Heart right ventricle (tissue), 16 donors: Measurements from ENCODE around the gene MED17. TPM values are rescaled to one million over a fixed set of nuclear protein-coding genes. Genes with fewer than 3 reads are reported as not detected.

Source experiments
- ATAC-seq, 8 donors: fragments of 200-7000 bp; cut with Tn5 transposase; one replicate each; pipeline ENCODE4 v1.9.1; 2020; ENCODE audit warnings: mild to moderate bottlenecking in 8 of 8, moderate library complexity in 8 of 8, moderate number of reproducible peaks in 1 of 8
- DNase-seq, 2 donors: peaks; one replicate each; pipeline ENCODE4 v3.0.0-alpha.2; 2020
- H3K27ac ChIP-seq, 10 donors: fragments of 200-600 bp; sonication (generic) in 2 of 10; one replicate each; pipeline versions ENCODE4 v1.5.0 to v1.8.0; 2020 to 2022; ENCODE audit warnings: mild to moderate bottlenecking in 3 of 10
- H3K27me3 ChIP-seq, 7 donors: fragments of 200-600 bp; one replicate each; pipeline ENCODE4 v1.8.0; 2021 to 2022; ENCODE audit warnings: mild to moderate bottlenecking in 2 of 7
- H3K36me3 ChIP-seq, 9 donors: fragments of 200-600 bp; sonication (generic) in 1 of 9; one replicate each; pipeline versions ENCODE4 v1.5.0 to v1.8.0; 2020 to 2022; ENCODE audit warnings: mild to moderate bottlenecking in 2 of 9
- H3K4me1 ChIP-seq, 9 donors: fragments of 200-600 bp; sonication (generic) in 1 of 9; one replicate each; pipeline versions ENCODE4 v1.5.0 to v1.8.0; 2020 to 2022; ENCODE audit warnings: mild to moderate bottlenecking in 4 of 9
- H3K4me3 ChIP-seq, 10 donors: fragments of 200-600 bp; sonication (generic) in 2 of 10; one replicate each; pipeline versions ENCODE4 v1.5.0 to v1.8.0; 2020 to 2022; ENCODE audit warnings: mild to moderate bottlenecking in 7 of 10, moderate library complexity in 2 of 10
- H3K9me3 ChIP-seq, 11 donors: fragments of 200-600 bp in 10 of 11; sonication (generic) in 2 of 11; one replicate each; pipeline versions ENCODE4 v1.5.0 to v1.8.0; 2013 to 2022; ENCODE audit warnings: mild to moderate bottlenecking in 2 of 11, control low read depth in 1 of 11, moderate library complexity in 1 of 11
- CTCF ChIP-seq, 9 donors: fragments of 200-600 bp; sonication (generic) in 2 of 9; IDR thresholded peaks; one replicate each; pipeline versions ENCODE4 v1.5.0 to v1.8.0; 2021 to 2022; ENCODE audit warnings: antibody characterized with exemption in 9 of 9, mild to moderate bottlenecking in 5 of 9, moderate library complexity in 1 of 9
- WGBS, 2 donors: extraction: QIAGEN DNeasy Blood & Tissue Kit; methylation state at CpG; one replicate each; pipeline ENCODE4 v1.1.7; 2013; ENCODE audit warnings: inconsistent platforms in 1 of 2; 5-methylcytosine and 5-hydroxymethylcytosine counted together
- intact Hi-C, 10 donors: fragments of 100-400 bp; cut with DNase I; formaldehyde crosslinking; loops; one replicate each; pipeline versions ENCODE4 v1.11.1 to v1.14.2; 2022
- polyA plus RNA-seq, 2 donors: library from polyadenylated mRNA; stranded (reverse); fragments of 200-250 nt; gene quantifications; one replicate each; pipeline ENCODE4 v1.2.3, GENCODE V29; 2013
- total RNA-seq, 10 donors: library from RNA; stranded (reverse); fragmentation: NEBNext Ultra II Directional in 3 of 10; extraction: Animal tissue kit (Norgen Biotek cat#: 25700) in 3 of 10; gene quantifications; one replicate each; pipeline versions ENCODE4 v1.2.1 to v1.2.4, GENCODE V29; 2021 to 2023
- donor health status: Arrhythmogenic right ventricular cardiomyopathy.
- donor health status: ischemic (EF 13 %, LVEDD 7.1; RV severe dilation, severe dysfunction).
- donor health status: healthy with polysubstance abuse.
- donor health status: DM: no; HTN: yes; CAD: no.
- donor health status: DM: no; HTN: no; CAD: no.
- donor health status: ischemic (EF 25% LVEDD 6.9; RV normal size, moderate dysfunction).
- donor health status: ischemic (EF 25% LVEDD 5.7; RV mildly dilated, moderate dysfunction).
- donor health status: healthy.
- donor health status: DM: yes; HTN: yes; CAD: no.
- donor health status: Ischemic cardiomyopathy.
- donor health status: ischemic (EF 35%, LVEDD 5.7; RV mildly dilated, moderate dysfunction).
- donor health status: nonischemic (EF 11% LVEDD 7.7; RV severe dilation, severe dysfunction).
- donor health status: DM: yes; HTN: yes; CAD: no.
- donor health status: PGD.
- donor health status: ischemic (EF 29% LVEDD 5.4; RV normal size, mild dysfunction).
- donor health status: nonischemic (EF 23%, LVEDD 6.1; RV moderate dilation, normal function).

MED17 gene
- total and polyA plus RNA-seq, 12 donors = 11.0 to 25.7 (median 21.5) TPM

GRCh38 chr11:93819966-93820695 lies 36.0 kb downstream of the MED17 start:
- 84 to 85% methylated on average over 8 of the region's 8 CpGs for WGBS, 2 donors
- DNase-seq = no peak
- peaks cover 0 to 13% (median 0%) of the 10 kb centered on the region in 9 donors for H3K36me3 ChIP-seq

GRCh38 chr11:93820847-93821246 lies 36.8 kb downstream of the MED17 start:
- intact Hi-C loops = no loop called here
- no peaks in the 10 kb centered on the region for H3K9me3 ChIP-seq
- 88 to 92% methylated on average over 14 of the region's 14 CpGs for WGBS, 2 donors
- DNase-seq = no peak
- H3K27me3 ChIP-seq = no peaks in the 10 kb centered on the region
- H3K4me1 ChIP-seq = peaks cover 0 to 13% (median 4%) of the 10 kb centered on the region in 9 donors
- no peak overlapping the region for H3K4me3 ChIP-seq
- TF ChIP-seq CTCF (IDR thresholded peaks at IDR 0.05) = no peak
- H3K27ac ChIP-seq = no peak overlapping the region
- H3K36me3 ChIP-seq = peaks cover 0 to 6% (median 0%) of the 10 kb centered on the region in 9 donors
- no peak for ATAC-seq

More at GRCh38 chr11:93819966-93820695, 36.0 kb downstream of the MED17 start:
- no peak for TF ChIP-seq CTCF (IDR thresholded peaks at IDR 0.05)
- Histone ChIP-seq H3K4me3 (no peak overlapping the region), H3K4me1 (peaks cover 0 to 13% (median 4%) of the 10 kb centered on the region in 9 donors), H3K27ac (no peak overlapping the region), H3K9me3 (no peaks in the 10 kb centered on the region), H3K27me3 (no peaks in the 10 kb centered on the region)
- intact Hi-C loops = no loop called here
- ATAC-seq = peak in 1 of 8 donors; percentile 10

GRCh38 chr11:93821617-93822016 lies 37.5 kb downstream of the MED17 start:
- ATAC-seq (no peak), DNase-seq (no peak)
- intact Hi-C loops = no loop called here
- Histone ChIP-seq H3K27ac (no peak overlapping the region), H3K27me3 (no peaks in the 10 kb centered on the region), H3K4me1 (peaks cover 0 to 13% (median 4%) of the 10 kb centered on the region in 9 donors), H3K4me3 (no peak overlapping the region), H3K9me3 (no peaks in the 10 kb centered on the region), H3K36me3 (peaks cover 0 to 5% (median 0%) of the 10 kb centered on the region in 9 donors)
- WGBS, 2 donors = 61 to 70% methylated on average over 2 of the region's 2 CpGs
- TF ChIP-seq CTCF (IDR thresholded peaks at IDR 0.05) = no peak

- no peak for TF ChIP-seq CTCF (IDR thresholded peaks at IDR 0.05)
- no peaks in the 10 kb centered on the region for H3K27me3 ChIP-seq
- H3K27ac ChIP-seq = no peak overlapping the region
- peaks cover 0 to 3% (median 0%) of the 10 kb centered on the region in 9 donors for H3K36me3 ChIP-seq
- 87 to 93% methylated on average over 5 of the region's 5 CpGs for WGBS, 2 donors
- no peak overlapping the region for H3K4me3 ChIP-seq
- H3K4me1 ChIP-seq = peaks cover 0 to 8% (median 3%) of the 10 kb centered on the region in 9 donors
- intact Hi-C loops = no loop called here
- no peaks in the 10 kb centered on the region for H3K9me3 ChIP-seq
- ATAC-seq = no peak
- DNase-seq = no peak
Observed at GRCh38 chr11:93822359-93822758, 38.3 kb downstream of the MED17 start.
